ENCODE data around the gene CHGA.

Gene CHGA

DNA sequence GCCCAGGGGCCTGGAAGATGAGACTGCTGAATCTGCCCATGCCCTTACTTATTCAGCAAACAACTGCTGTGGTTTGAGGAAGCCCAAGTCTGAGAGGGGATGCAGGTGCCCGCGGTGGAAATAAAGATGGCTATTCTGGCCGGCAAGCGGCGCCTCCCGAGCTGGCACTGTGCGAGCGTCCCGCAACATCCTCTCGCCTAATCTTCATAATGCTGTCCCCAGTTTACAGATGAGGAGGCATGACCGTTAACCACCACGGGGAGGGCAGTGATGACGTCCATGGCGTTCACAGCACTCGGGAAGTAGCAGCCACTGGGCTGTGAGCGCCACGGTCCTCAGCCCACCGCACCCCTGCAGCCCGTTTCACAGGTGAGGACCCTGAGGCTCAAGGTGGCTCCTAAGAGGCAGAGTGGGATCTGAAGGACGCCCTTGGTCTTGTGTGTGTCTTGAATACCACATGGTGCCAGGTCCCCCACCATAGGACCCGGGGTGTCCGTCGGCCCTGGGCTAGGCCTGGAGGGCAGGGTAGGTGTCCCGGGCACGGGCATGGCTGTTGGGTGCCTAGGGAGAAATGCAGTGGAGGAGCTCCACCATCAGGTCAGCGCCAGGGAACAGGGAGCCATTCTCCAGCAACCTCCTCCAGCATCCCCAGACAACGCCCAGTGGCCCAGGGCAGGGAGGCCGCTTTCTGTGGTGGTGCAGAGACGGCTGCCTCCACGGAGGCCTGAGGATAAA lies 20.2 kb downstream of the CHGA start:
- no peaks in the 10 kb centered on the region for H4K20me1 ChIP-seq (ENCODE audit: insufficient read depth, low read length, poor library complexity, severe bottlenecking)
- H3K36me3 ChIP-seq (ENCODE audit: insufficient read depth, low read length) = peaks cover 16% of the 10 kb centered on the region; the same call in 1 of the 2 replicates
- no peaks in the 10 kb centered on the region for H3K9me2 ChIP-seq (replicated peaks; ENCODE audit: low read depth, low read length)
- H3K4me2 ChIP-seq (ENCODE audit: low read depth, low read length, poor library complexity, severe bottlenecking) = no peak overlapping the region
- no peaks in the 10 kb centered on the region for H3F3A ChIP-seq (ENCODE audit: low read depth)
- H3K27me3 ChIP-seq (ENCODE audit: insufficient read depth, low read length, poor library complexity, severe bottlenecking) = no peaks in the 10 kb centered on the region
- no peak overlapping the region for H3K4me3 ChIP-seq (ENCODE audit: low read length, poor library complexity, severe bottlenecking)
- H3K4me1 ChIP-seq (ENCODE audit: insufficient read depth, low read length, poor library complexity, severe bottlenecking) = no peaks in the 10 kb centered on the region
- H2AFZ ChIP-seq (ENCODE audit: low read length) = no peak overlapping the region
- H3K79me2 ChIP-seq (ENCODE audit: insufficient read depth, low read length) = no peaks in the 10 kb centered on the region
- no peak for TF ChIP-seq EZH2phosphoT487 (IDR thresholded peaks at IDR 0.05; ENCODE audit: borderline replicate concordance)
- TF ChIP-seq, protein P1, sequence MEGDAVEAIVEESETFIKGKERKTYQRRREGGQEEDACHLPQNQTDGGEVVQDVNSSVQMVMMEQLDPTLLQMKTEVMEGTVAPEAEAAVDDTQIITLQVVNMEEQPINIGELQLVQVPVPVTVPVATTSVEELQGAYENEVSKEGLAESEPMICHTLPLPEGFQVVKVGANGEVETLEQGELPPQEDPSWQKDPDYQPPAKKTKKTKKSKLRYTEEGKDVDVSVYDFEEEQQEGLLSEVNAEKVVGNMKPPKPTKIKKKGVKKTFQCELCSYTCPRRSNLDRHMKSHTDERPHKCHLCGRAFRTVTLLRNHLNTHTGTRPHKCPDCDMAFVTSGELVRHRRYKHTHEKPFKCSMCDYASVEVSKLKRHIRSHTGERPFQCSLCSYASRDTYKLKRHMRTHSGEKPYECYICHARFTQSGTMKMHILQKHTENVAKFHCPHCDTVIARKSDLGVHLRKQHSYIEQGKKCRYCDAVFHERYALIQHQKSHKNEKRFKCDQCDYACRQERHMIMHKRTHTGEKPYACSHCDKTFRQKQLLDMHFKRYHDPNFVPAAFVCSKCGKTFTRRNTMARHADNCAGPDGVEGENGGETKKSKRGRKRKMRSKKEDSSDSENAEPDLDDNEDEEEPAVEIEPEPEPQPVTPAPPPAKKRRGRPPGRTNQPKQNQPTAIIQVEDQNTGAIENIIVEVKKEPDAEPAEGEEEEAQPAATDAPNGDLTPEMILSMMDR (conservative IDR thresholded peaks at IDR 0.05; ENCODE audit: low read length) = no peak
- no peaks in the 10 kb centered on the region for H3K9me3 ChIP-seq (ENCODE audit: insufficient read depth, low read depth, low read length)
- no peak overlapping the region for H3K9ac ChIP-seq (ENCODE audit: low read depth, low read length, poor library complexity, severe bottlenecking)

DNA sequence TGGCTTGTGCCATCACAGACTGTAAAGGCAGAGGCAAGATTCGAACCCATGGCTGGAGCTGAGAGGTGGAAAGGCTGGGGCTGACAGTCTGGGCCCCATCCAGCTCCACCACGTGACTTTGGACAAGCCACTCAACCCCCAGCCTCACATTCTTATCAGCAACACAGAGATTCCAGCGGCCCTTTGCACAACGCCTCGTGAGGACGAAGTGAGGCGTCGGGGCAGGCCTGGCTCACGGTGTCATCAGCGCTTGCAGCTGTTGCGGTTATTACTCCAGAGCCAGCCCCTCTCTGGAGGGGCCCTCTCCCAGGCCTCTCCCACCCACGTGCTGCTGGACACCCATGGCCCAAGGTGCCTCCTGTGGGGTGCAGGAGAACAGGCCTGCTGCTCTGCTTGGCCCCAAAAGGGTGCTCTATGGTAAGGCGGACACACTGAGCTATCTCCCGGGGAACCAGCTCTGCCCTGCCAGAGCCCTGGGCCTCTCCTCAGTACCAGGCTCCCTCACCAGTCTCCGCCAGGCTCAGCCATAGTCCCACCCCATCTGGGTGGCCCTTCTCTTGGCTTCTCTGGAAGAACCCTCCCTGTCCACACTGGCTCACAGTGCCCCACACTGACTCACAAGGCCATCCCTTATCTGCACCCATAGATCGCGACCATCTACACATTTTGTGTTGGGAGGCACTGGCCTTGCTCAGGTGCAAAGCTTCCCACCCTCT lies 21.1 kb downstream of the CHGA start:
- Histone ChIP-seq H3K9ac (ENCODE audit: low read depth, low read length, poor library complexity, severe bottlenecking) (no peak overlapping the region), H3K79me2 (ENCODE audit: insufficient read depth, low read length) (no peaks in the 10 kb centered on the region), H2AFZ (ENCODE audit: low read length) (no peak overlapping the region), H3K27me3 (ENCODE audit: insufficient read depth, low read length, poor library complexity, severe bottlenecking) (no peaks in the 10 kb centered on the region), H3F3A (ENCODE audit: low read depth) (no peaks in the 10 kb centered on the region), H3K4me1 (ENCODE audit: insufficient read depth, low read length, poor library complexity, severe bottlenecking) (no peaks in the 10 kb centered on the region), H3K4me2 (ENCODE audit: low read depth, low read length, poor library complexity, severe bottlenecking) (no peak overlapping the region), H3K9me2 (replicated peaks; ENCODE audit: low read depth, low read length) (no peaks in the 10 kb centered on the region), H3K36me3 (ENCODE audit: insufficient read depth, low read length) (peaks cover 16% of the 10 kb centered on the region; the same call in 1 of the 2 replicates), H3K4me3 (ENCODE audit: low read length, poor library complexity, severe bottlenecking) (no peak overlapping the region), H3K9me3 (ENCODE audit: insufficient read depth, low read depth, low read length) (no peaks in the 10 kb centered on the region), H4K20me1 (ENCODE audit: insufficient read depth, low read length, poor library complexity, severe bottlenecking) (no peaks in the 10 kb centered on the region)
- TF ChIP-seq, protein P1 (conservative IDR thresholded peaks at IDR 0.05; ENCODE audit: low read length) = no peak

DNA sequence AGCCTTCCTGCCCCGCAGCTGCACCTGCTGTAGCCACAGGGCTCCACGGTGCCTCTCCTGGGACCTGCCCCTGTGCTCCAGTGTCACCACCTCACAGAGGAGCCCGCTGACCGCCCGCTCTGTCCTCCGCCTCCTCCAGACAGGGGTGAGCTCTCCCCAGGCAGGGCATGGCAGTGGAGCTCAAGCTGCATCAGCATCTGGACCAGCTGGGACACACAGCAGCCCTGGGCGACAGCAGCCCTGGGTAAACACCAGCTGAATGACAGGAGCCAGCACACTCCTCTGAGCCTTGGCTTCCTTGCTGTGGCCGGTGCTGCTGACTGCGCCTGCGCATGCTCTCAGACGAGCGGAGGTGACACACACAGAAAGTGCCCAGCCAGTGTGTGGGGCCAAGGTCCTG lies 22.0 kb downstream of the CHGA start:
- TF ChIP-seq, protein P1 (conservative IDR thresholded peaks at IDR 0.05; ENCODE audit: low read length) = no peak
- TF ChIP-seq EZH2phosphoT487 (IDR thresholded peaks at IDR 0.05; ENCODE audit: borderline replicate concordance) = no peak
- Histone ChIP-seq H4K20me1 (ENCODE audit: insufficient read depth, low read length, poor library complexity, severe bottlenecking) (no peaks in the 10 kb centered on the region), H3F3A (ENCODE audit: low read depth) (no peaks in the 10 kb centered on the region), H3K9me2 (replicated peaks; ENCODE audit: low read depth, low read length) (no peaks in the 10 kb centered on the region), H3K9me3 (ENCODE audit: insufficient read depth, low read depth, low read length) (no peaks in the 10 kb centered on the region), H3K9ac (ENCODE audit: low read depth, low read length, poor library complexity, severe bottlenecking) (no peak overlapping the region), H2AFZ (ENCODE audit: low read length) (no peak overlapping the region), H3K4me3 (ENCODE audit: low read length, poor library complexity, severe bottlenecking) (no peak overlapping the region), H3K36me3 (ENCODE audit: insufficient read depth, low read length) (peaks cover 23% of the 10 kb centered on the region; the same call in 1 of the 2 replicates), H3K79me2 (ENCODE audit: insufficient read depth, low read length) (no peaks in the 10 kb centered on the region), H3K4me2 (ENCODE audit: low read depth, low read length, poor library complexity, severe bottlenecking) (no peak overlapping the region), H3K4me1 (ENCODE audit: insufficient read depth, low read length, poor library complexity, severe bottlenecking) (no peaks in the 10 kb centered on the region), H3K27me3 (ENCODE audit: insufficient read depth, low read length, poor library complexity, severe bottlenecking) (no peaks in the 10 kb centered on the region)
